HG02678 (cell line): Measurements from ENCODE around the gene ATP10A.

ENCODE experiments used
- ATAC-seq: cut with Tn5 transposase; IDR thresholded peaks from one replicate; pipeline ENCODE4 v1.9.1; 2021; ENCODE audit warnings: mild to moderate bottlenecking, moderate library complexity; ENCODE audit not compliant: unreplicated experiment

Gene ATP10A

GRCh38 chr15:25727116-25727515 is 136.0 kb downstream of the ATP10A start:
- ATAC-seq = no peak

DNA sequence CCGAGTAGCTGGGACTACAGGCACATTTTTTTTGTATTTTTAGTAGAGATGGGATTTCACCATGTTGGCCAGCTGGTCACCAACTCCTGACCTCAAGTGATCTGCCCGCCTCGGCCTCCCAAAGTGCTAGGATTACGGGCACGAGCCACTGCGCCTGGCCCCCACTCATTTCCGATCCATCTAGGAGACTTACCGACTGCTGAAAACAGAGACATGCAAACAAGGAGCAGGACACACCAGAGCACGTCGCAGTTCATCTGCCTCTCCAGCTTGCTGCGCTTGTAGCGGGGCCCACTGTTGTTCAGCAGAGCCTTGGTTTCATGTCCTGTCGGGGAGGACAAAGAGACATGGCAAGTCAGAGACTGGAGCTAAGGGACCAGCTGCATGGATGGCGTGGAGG is 137.4 kb downstream of the ATP10A start:
- ATAC-seq = no peak

DNA sequence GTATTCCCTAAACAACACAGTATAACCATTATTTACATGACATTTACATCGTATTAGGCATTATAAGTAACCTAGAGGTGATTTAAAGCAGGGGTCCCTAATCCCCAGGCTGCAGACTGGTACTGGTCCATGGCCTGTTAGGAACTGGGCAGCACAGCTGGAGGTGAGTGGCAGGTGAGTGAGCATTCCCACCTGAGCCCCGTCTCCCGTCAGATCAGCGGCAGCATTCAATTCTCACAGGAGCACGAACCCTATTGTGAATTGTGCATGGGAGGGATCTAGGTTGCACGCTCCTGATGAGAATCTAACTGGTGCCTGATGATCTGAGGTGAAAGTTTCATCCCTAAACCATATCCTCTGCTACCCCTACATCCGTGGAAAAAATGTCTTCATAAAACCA is 138.2 kb downstream of the ATP10A start:
- no peak for ATAC-seq

- ATAC-seq = no peak
These were observed 141.5 kb downstream of the ATP10A start for GRCh38 chr15:25721605-25721955.

GRCh38 chr15:25719101-25719985 is 143.8 kb downstream of the ATP10A start:
- no peak for ATAC-seq

- ATAC-seq = no peak
These were observed 144.5 kb downstream of the ATP10A start for GRCh38 chr15:25718597-25718996.

DNA sequence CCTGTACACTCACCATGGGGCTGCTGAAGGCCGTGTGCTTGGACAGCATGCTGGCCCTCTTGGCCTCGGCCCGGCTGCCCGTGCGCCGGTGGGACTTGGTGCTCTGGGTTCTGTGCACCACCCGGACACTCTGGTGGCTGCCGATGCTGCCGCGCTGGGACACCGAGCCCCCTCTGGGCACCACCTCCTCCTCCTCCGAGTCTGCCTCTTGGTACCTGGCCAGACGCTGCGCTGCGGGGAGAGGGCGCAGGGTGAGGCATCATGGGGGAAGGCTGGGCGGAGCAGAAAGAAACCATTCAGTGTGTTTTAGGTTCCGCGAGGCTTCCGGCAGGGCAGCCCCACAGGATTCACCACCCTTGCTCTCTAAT is 145.0 kb downstream of the ATP10A start:
- ATAC-seq = no peak

DNA sequence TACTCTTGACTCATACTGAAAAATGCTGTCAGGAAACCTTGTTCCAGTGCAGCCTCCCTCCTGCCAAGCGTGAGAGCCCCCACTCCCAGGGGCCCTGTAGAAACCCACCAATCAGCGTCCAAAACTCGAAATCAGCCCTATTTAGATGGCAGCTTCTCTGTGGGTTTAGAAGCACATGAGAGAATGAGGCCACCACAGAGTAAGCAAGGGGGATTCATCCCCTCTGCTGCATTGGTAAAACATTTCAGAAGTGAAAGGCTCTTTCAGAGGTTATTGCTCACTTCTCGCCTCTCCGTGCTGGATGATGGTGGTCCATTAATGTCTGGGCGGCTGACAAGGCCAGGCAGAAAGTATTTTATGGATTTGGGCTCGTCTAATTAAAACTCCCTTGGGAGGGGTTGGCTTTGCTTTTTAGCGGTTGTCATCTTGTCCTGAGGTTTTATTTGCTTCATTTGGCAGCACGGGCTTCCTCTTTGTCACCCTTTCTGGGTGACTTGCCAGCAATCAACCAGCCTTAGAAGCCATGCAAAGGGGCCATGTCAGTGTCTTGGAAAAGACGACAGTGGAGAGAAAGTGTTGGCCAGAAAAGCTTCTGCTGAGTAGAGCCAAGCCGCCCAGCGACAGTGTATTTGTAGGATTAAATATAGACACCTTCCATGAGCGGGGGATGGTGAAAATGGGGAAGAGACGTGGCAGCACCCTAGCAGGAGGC is 145.5 kb downstream of the ATP10A start:
- ATAC-seq = no peak

GRCh38 chr15:25717127-25717456 is 146.0 kb downstream of the ATP10A start:
- ATAC-seq = no peak

DNA sequence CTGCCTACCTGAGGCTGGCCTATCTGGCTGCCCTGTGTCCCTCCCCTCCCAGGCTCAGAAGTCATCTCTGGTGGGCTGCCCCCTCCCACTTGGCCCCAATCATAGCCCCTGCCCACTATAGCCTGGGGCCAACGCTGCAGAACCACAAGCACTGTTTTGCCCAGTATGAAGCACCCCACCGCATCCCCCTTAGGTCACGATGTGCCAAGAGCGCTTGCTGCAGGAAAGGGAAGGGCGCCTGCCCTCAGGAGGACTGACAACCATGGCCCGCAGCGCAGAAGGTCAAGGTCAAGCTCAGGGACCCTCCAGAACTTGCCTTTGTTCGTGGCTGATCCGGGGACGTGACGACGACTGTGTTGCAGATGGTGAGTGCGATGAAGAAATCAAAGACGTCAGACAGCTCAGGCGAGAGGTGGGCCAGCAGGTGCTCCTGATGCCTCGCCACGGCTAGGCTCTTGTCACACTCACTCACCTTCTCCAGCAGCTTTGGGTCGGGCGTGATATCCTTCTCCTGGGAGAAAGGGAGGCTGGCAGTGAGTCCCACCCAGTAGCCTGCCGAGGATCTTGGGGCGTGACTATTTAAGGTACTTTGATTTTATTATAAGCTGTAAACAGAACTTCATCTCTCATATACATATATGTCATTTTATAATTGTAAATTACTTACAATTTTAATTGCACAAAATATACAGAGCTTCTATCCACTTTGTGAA is 146.6 kb downstream of the ATP10A start:
- ATAC-seq = no peak

GRCh38 chr15:25715536-25716413 is 147.4 kb downstream of the ATP10A start:
- no peak for ATAC-seq

DNA sequence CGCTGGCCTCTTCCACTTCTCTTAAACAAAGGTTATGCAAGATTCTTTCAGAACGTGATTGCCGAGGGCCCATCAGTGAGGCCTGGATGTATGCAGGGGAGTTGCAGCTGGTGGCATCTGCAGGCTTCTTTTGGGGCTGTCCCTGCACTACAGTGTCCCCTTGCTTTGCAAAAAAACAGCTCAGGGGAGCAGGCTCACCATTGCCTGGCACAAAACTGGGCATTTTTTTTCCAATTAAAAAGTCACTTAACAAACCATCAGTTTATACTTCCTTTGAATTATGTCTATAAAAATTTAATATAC is 148.6 kb downstream of the ATP10A start:
- no peak for ATAC-seq

GRCh38 chr15:25713736-25714537 is 149.2 kb downstream of the ATP10A start:
- no peak for ATAC-seq

GRCh38 chr15:25712961-25713355 is 150.2 kb downstream of the ATP10A start:
- no peak for ATAC-seq

DNA sequence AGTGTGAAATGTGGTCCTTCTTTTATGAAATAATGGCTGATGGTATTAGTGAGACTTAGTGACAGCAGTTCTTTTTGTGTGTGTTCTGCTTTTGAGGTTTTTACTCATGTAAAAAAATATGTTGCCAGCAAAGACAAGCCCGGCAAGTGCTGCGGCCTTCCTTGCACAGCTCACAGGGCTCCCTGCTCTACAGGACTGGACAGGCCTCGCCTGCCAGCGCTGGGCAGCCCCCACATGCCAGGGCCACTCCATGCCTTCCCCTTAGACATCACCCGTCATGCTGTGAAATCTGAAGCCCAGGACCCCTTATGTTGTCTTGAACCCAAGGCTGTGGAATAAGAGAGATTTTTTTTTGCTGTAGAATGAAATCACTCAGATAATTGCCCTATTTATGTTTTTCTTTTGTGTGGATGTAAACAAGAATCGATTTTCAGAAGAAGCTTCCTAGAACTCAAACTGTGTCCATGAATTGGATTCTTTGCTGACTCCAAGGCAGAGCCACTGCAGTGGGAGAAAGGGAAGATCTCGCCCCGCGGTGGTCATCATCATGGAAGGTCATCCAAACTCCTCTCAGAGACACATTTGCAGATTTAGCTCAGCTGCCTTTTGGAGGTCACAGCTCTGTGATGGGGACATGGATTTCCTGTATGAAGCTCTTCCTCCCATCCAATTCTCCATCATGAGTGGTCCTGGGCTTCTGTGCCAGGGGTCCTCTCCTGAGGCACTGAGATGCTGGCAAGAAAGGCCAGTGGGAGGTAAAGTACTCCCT is 150.8 kb downstream of the ATP10A start:
- no peak for ATAC-seq

DNA sequence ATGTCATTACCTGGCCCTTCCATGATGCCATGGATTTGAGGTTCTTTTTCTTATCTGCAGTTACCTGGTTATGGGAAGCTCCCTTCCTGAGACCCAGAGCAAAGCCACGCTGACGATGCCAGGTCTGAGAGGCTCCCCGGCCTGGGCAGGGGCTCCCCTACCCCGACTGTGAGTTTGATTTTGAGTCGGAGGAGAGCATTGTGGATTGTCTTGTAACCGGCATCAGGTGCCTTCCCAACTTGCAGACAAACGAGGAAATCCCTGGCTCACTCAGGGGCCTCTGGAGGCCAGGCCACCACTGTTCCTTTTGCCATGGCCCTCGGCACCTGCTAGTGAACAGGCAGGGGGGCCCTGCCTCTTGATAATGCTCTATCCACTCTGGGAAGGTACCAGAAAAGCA is 151.4 kb downstream of the ATP10A start:
- no peak for ATAC-seq

GRCh38 chr15:25711164-25711563 is 152.0 kb downstream of the ATP10A start:
- ATAC-seq = no peak

- ATAC-seq = no peak
These were observed 152.9 kb downstream of the ATP10A start for GRCh38 chr15:25710184-25710583.

DNA sequence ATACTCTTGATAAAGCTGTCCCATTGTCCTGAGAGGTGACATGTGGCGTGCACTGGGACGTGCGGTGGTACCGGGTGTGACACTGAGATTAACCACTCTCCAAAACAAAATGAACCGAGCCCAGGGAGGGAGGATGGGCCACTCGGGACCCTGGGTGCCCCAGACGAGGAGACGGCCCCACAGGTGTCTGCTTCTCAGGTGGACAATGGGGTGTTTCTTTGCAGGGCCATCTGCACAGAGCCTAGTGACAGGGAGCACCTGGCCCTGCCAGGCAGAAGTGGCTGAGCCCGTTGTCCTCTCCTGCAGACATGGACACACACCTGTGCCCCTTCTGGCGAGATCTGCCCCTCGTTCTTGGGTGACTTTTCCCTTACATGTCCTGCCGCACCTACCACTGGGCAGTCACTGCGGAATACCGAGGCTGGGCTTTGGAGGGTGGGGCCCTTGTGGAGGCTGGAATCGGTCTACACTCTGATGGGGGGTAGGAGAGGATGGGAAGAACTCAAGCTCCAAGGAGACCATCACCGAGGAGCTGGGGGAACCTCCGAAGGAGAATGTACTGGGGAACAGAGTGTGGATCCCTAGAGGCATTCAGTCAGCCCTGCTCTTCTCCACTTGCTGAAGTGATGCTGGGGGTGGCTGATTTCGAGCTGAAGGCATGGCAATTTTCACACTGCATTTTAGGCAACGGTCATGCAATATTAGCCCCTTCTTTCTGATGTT is 153.5 kb downstream of the ATP10A start:
- ATAC-seq = no peak
